HepG2 (cell line): ENCODE data around the gene TMEM235. TPM values are rescaled to one million over a fixed set of nuclear protein-coding genes. Genes with fewer than 3 reads are reported as not detected.

Source experiments
- ATAC-seq: fragments of 200-7000 bp; cut with Tn5 transposase; 3 replicates; pipeline ENCODE4 v1.9.1; 2020; ENCODE audit warnings: mild to moderate bottlenecking, moderate library complexity
- BruUV-seq: library from RNA; stranded (reverse); fragments of 400-500 nt; replicated peaks from 2 replicates; lab custom pipeline; 2021; lab: Mats Ljungman, UMichigan
- CTCF ChIA-PET: fragments of 300-600 bp; formaldehyde crosslinking; extraction: SDS; loops from one replicate; lab custom pipeline; 2021; ENCODE audit warnings: low total read pairs, inconsistent platforms, low intra/inter-chr PET ratio; lab: Yijun Ruan, JAX
- POLR2A ChIA-PET: fragments of 350-600 bp; sonication (Branson Sonifier 250); formaldehyde crosslinking; loops from one replicate; lab custom pipeline; 2020; ENCODE audit warnings: antibody characterized with exemption, inconsistent platforms; lab: Yijun Ruan, JAX
- DNase-seq: peaks from one replicate; pipeline ENCODE4 v3.0.0-alpha.2; 2015; ENCODE audit warnings: low spot score
- FAIRE-seq: peaks from 3 replicates; lab custom pipeline; 2011; peaks lifted over from hg19 to GRCh38; lab: Jason Lieb, UNC
- H2AFZ ChIP-seq: one replicate; pipeline ENCODE4 v1.6.1; 2011; ENCODE audit warnings: low read length, inconsistent platforms
- H3K27ac ChIP-seq: fragments of 300-600 bp; 3 replicates; pipeline ENCODE4 v1.8.0; 2011; ENCODE audit warnings: mixed run types, mild to moderate bottlenecking, mixed read lengths, low read length, inconsistent platforms; ENCODE audit not compliant: insufficient read depth; ENCODE audit errors: extremely low read length
- H3K27me3 ChIP-seq, 2 experiments: fragments of 200-600 bp in 1 of 2; 2 replicates in 1 of 2; 3 replicates in 1 of 2; pipeline versions ENCODE4 v1.6.0 to v1.8.0; 2011; ENCODE audit warnings: low read length in 2 of 2, mild to moderate bottlenecking in 2 of 2, moderate library complexity in 2 of 2, inconsistent platforms in 1 of 2; ENCODE audit not compliant: insufficient read depth in 2 of 2, control insufficient read depth in 1 of 2
- H3K36me3 ChIP-seq, 2 experiments: fragments of 200-600 bp in 1 of 2; replicated peaks in 1 of 2; 2 replicates in 1 of 2; 3 replicates in 1 of 2; pipeline versions ENCODE4 v1.5.1 to v1.8.0; 2011; ENCODE audit warnings: low read length in 2 of 2, inconsistent platforms in 1 of 2; ENCODE audit not compliant: insufficient read depth in 2 of 2, control insufficient read depth in 1 of 2
- H3K4me1 ChIP-seq: 2 replicates; pipeline ENCODE4 v1.5.1; 2012; ENCODE audit warnings: low read length, inconsistent platforms; ENCODE audit not compliant: insufficient read depth
- H3K4me2 ChIP-seq: 2 replicates; pipeline ENCODE4 v1.6.0; 2011; ENCODE audit warnings: low read depth, low read length, inconsistent platforms
- H3K4me3 ChIP-seq, 3 experiments: fragments of 200-600 bp in 1 of 3; sonication (generic), shearing (Covaris generic) in 1 of 3; replicated peaks in 1 of 3; 2 replicates each; pipeline ENCODE4 v1.5.1; 2011 to 2016; ENCODE audit warnings: low read length in 3 of 3, inconsistent platforms in 2 of 3, low read depth in 2 of 3, mild to moderate bottlenecking in 2 of 3, control low read depth in 1 of 3, mixed read lengths in 1 of 3; ENCODE audit not compliant: insufficient read depth in 1 of 3
- H3K79me2 ChIP-seq: one replicate; pipeline ENCODE4 v1.6.1; 2011; ENCODE audit warnings: low read length, inconsistent platforms; ENCODE audit not compliant: insufficient read depth
- H3K9ac ChIP-seq: 2 replicates; pipeline ENCODE4 v1.6.0; 2011; ENCODE audit warnings: mild to moderate bottlenecking, low read depth, low read length, inconsistent platforms; ENCODE audit not compliant: insufficient read depth
- H3K9me3 ChIP-seq: 2 replicates; pipeline ENCODE4 v1.5.1; 2012; ENCODE audit warnings: mild to moderate bottlenecking, low read length
- H4K20me1 ChIP-seq: 2 replicates; pipeline ENCODE4 v1.6.0; 2011; ENCODE audit warnings: inconsistent platforms, mild to moderate bottlenecking, low read length, moderate library complexity; ENCODE audit not compliant: insufficient read depth
- AHDC1 ChIP-seq: sonication (generic); formaldehyde crosslinking; IDR thresholded peaks from 2 replicates; pipeline ENCODE4 v1.5.1; 2020; ENCODE audit warnings: mild to moderate bottlenecking, missing genetic modification reagents, borderline replicate concordance
- ARHGAP35 ChIP-seq: sonication (generic); formaldehyde crosslinking; IDR thresholded peaks from 2 replicates; pipeline ENCODE4 v1.9.0; 2022; ENCODE audit warnings: mild to moderate bottlenecking, inconsistent platforms, moderate library complexity, missing genetic modification reagents, borderline replicate concordance
- ATF7-NPFF ChIP-seq: sonication (generic); formaldehyde crosslinking; IDR thresholded peaks from 2 replicates; pipeline ENCODE4 v1.8.1; 2023; ENCODE audit warnings: mild to moderate bottlenecking, low read depth, missing genetic modification reagents, moderate library complexity
- GATAD1 ChIP-seq: IDR thresholded peaks from 2 replicates; pipeline ENCODE4 v1.6.1; 2016; ENCODE audit warnings: missing genetic modification reagents, missing compliant biosample characterization
- HDAC1 ChIP-seq: sonication (generic); formaldehyde crosslinking; IDR thresholded peaks from 2 replicates; pipeline ENCODE4 v1.5.1; 2020; ENCODE audit warnings: mild to moderate bottlenecking, missing genetic modification reagents
- HNRNPL ChIP-seq: fragments of 200-400 bp; formaldehyde crosslinking; IDR thresholded peaks from 2 replicates; pipeline ENCODE4 v1.6.1; 2017; ENCODE audit warnings: mild to moderate bottlenecking, low read depth, low read length
- LCORL ChIP-seq, 2 experiments: fragments of 450-650 bp in 1 of 2; sonication (generic) in 1 of 2; formaldehyde crosslinking in 1 of 2; IDR thresholded peaks; 2 replicates each; pipeline versions ENCODE4 v1.5.0 to v1.6.1; 2017 to 2020; ENCODE audit warnings: antibody characterized with exemption in 1 of 2, missing genetic modification reagents in 1 of 2
- POGK ChIP-seq: sonication (generic); formaldehyde crosslinking; conservative IDR thresholded peaks from 2 replicates; pipeline ENCODE4 v1.8.0; 2022; ENCODE audit warnings: mild to moderate bottlenecking, moderate library complexity, missing genetic modification reagents
- SAFB2 ChIP-seq: sonication (generic); formaldehyde crosslinking; IDR thresholded peaks from 2 replicates; pipeline ENCODE4 v1.5.1; 2020; ENCODE audit warnings: missing genetic modification reagents, low read depth, mild to moderate bottlenecking, borderline replicate concordance
- ZFP82 ChIP-seq: sonication (generic); formaldehyde crosslinking; IDR thresholded peaks from 2 replicates; pipeline ENCODE4 v1.5.1; 2020; ENCODE audit warnings: mild to moderate bottlenecking, missing genetic modification reagents, borderline replicate concordance
- ZIK1 ChIP-seq: sonication (generic); formaldehyde crosslinking; IDR thresholded peaks from 2 replicates; pipeline ENCODE4 v1.5.0; 2020; ENCODE audit warnings: mild to moderate bottlenecking, low read depth, missing genetic modification reagents, borderline replicate concordance
- ZNF333 ChIP-seq: sonication (generic); formaldehyde crosslinking; IDR thresholded peaks from 2 replicates; pipeline ENCODE4 v1.4.0; 2020; ENCODE audit warnings: mild to moderate bottlenecking, missing genetic modification reagents, borderline replicate concordance
- ZNF432 ChIP-seq: sonication (generic); formaldehyde crosslinking; IDR thresholded peaks from 2 replicates; pipeline ENCODE4 v1.5.0; 2020; ENCODE audit warnings: missing genetic modification reagents, mild to moderate bottlenecking, borderline replicate concordance
- ZNF460 ChIP-seq: sonication (generic); formaldehyde crosslinking; IDR thresholded peaks from 2 replicates; pipeline ENCODE4 v1.5.1; 2020; ENCODE audit warnings: missing genetic modification reagents, mild to moderate bottlenecking, borderline replicate concordance
- WGBS: methylation state at CpG from one replicate; pipeline ENCODE4 v1.1.6; 2017; ENCODE audit warnings: low lambda C conversion rate; 5-methylcytosine and 5-hydroxymethylcytosine counted together
- in situ Hi-C: cut with HindIII; loops from 2 replicates; pipeline ENCODE4 v1.10.0; 2017; ENCODE audit warnings: low pct_unique_long_range_greater_than_20kb; ENCODE audit not compliant: extremely low pct_ligation_motif_present
- intact Hi-C: fragments of 100-400 bp; cut with micrococcal nuclease; formaldehyde crosslinking; loops from one replicate; pipeline ENCODE4 v1.10.0; 2022; ENCODE audit not compliant: unreplicated experiment
- polyA plus RNA-seq, 8 experiments: library from polyadenylated mRNA; depleted of rRNA in 3 of 8; stranded (reverse) in 7 of 8; unstranded in 1 of 8; fragments of >200 nt; fragmentation: Illumina TruSeq in 4 of 8; extraction: Trizol in 4 of 8; gene quantifications; 2 replicates each; pipeline versions ENCODE4 v1.2.1 to v1.2.3, GENCODE V29; 2011 to 2016; ENCODE audit warnings: low read depth in 4 of 8, missing spikeins in 1 of 8, mixed read lengths in 1 of 8; ENCODE audit not compliant: insufficient read depth in 1 of 8
- total RNA-seq, 5 experiments: library from RNA; depleted of rRNA; stranded (reverse); fragments of >200 nt; fragmentation: Illumina TruSeq; extraction: Trizol; gene quantifications; 2 replicates each; pipeline ENCODE4 v1.2.3, GENCODE V29; 2016; ENCODE audit warnings: low read depth in 1 of 5

Gene TMEM235
- total and polyA plus RNA-seq, 2 of the 13 experiments (the other 11 are each of a cell fraction or from before 2014, with no cell fraction given): not detected

GRCh38 chr17:78263736-78264340 is 32.4 kb downstream of the TMEM235 start:
- Histone ChIP-seq H3K27me3 (peaks cover 13 to 61% of the 10 kb centered on the region in 2 experiments), H3K4me3 (peak overlapping the region in 1 of 3 experiments; percentile 66; a peak in 2 of 6 replicates), H3K36me3 (no peaks in the 10 kb centered on the region), H3K4me2 (peak overlapping the region; percentile 80), H3K9ac (no peak overlapping the region), H3K27ac (no peak overlapping the region)
- no TSS peak for BruUV-seq
- DNase-seq: no peak
- no peak for FAIRE-seq
- ChIA-PET CTCF (no interaction called here), POLR2A (interaction anchor here (1.0 to 1.5 kb wide), 2 partner anchors 9 to 158 kb away, joined by 5 read pairs; no protein-coding TSS in a partner anchor)
- ATAC-seq: peak; percentile 28
- intact Hi-C loops: no loop called here
- WGBS: 56% methylated on average over 9 of the region's 9 CpGs
- 0 out of 2 replicates have a peak, but pooled peaks have one; percentile 8 for TF ChIP-seq ZFP82 (CRISPR knock-in tag)
- peak; percentile 10; the same call in 1 of the 2 replicates for TF ChIP-seq HDAC1
- no peak for TF ChIP-seq LCORL (IDR thresholded peaks at IDR 0.05)
- no peak for TF ChIP-seq LCORL (CRISPR knock-in tag; IDR thresholded peaks at IDR 0.05)
- TF ChIP-seq GATAD1 (CRISPR knock-in tag): no peak
- TF ChIP-seq SAFB2 (CRISPR knock-in tag): no peak
- 0 out of 2 replicates have a peak, but pooled peaks have one; percentile 9 for TF ChIP-seq ZNF333 (CRISPR knock-in tag)
- TF ChIP-seq ARHGAP35 (CRISPR knock-in tag): 0 out of 2 replicates have a peak, but pooled peaks have one; percentile 10
- TF ChIP-seq POGK (CRISPR knock-in tag): 0 out of 2 replicates have a peak, but pooled peaks have one; percentile 2
- TF ChIP-seq ZNF432 (CRISPR knock-in tag): no peak
- TF ChIP-seq ATF7-NPFF: 0 out of 2 replicates have a peak, but pooled peaks have one; percentile 7
- TF ChIP-seq HNRNPL: 0 out of 2 replicates have a peak, but pooled peaks have one; percentile 12
- 0 out of 2 replicates have a peak, but pooled peaks have one; percentile 11 for TF ChIP-seq ZIK1 (CRISPR knock-in tag)
- TF ChIP-seq AHDC1 (CRISPR knock-in tag): 0 out of 2 replicates have a peak, but pooled peaks have one; percentile 4
- peak; percentile 24; the same call in 1 of the 2 replicates for TF ChIP-seq ZNF460 (CRISPR knock-in tag)
- TF ChIP-seq, all 625 proteins: peak for 10
- peaks cover 66% of the 10 kb centered on the region for H3K4me1 ChIP-seq
- no peak overlapping the region for H2AFZ ChIP-seq
- H3K79me2 ChIP-seq: no peaks in the 10 kb centered on the region
- H4K20me1 ChIP-seq: no peaks in the 10 kb centered on the region
- no peaks in the 10 kb centered on the region for H3K9me3 ChIP-seq
- in situ Hi-C loops: no loop called here
